Esophagus (tissue), 2 donors: ENCODE measurements around the gene USF3. TPM values are rescaled to one million over a fixed set of nuclear protein-coding genes. Genes with fewer than 3 reads are reported as not detected.

Experiments used
- H3K27ac ChIP-seq, 2 donors: one replicate each; pipeline ENCODE4 v1.5.1; 2013; ENCODE audit warnings: low read depth in 2 of 2, mild to moderate bottlenecking in 2 of 2, inconsistent platforms in 1 of 2, low read length in 1 of 2, moderate library complexity in 1 of 2
- H3K27me3 ChIP-seq, 2 donors: one replicate each; pipeline ENCODE4 v1.6.1; 2013; ENCODE audit warnings: low read length in 2 of 2, control low read depth in 1 of 2, mild to moderate bottlenecking in 1 of 2; ENCODE audit not compliant: insufficient read depth in 2 of 2, control insufficient read depth in 1 of 2
- H3K36me3 ChIP-seq, 2 donors: one replicate each; pipeline ENCODE4 v1.6.1; 2013; ENCODE audit warnings: low read length in 1 of 2; ENCODE audit not compliant: control insufficient read depth in 2 of 2, insufficient read depth in 2 of 2
- H3K4me1 ChIP-seq, 2 donors: one replicate each; pipeline ENCODE4 v1.6.1; 2013; ENCODE audit warnings: low read length in 1 of 2; ENCODE audit not compliant: control insufficient read depth in 2 of 2, insufficient read depth in 2 of 2
- H3K4me3 ChIP-seq, 2 donors: one replicate each; pipeline ENCODE4 v1.5.1; 2013; ENCODE audit warnings: low read length in 2 of 2, mild to moderate bottlenecking in 2 of 2, low read depth in 1 of 2, moderate library complexity in 1 of 2
- H3K9me3 ChIP-seq, 2 donors: one replicate each; pipeline ENCODE4 v1.6.1; 2013; ENCODE audit warnings: mild to moderate bottlenecking in 2 of 2, low read depth in 1 of 2, low read length in 1 of 2, moderate library complexity in 1 of 2; ENCODE audit not compliant: control insufficient read depth in 2 of 2, insufficient read depth in 1 of 2
- WGBS, 2 donors: extraction: QIAGEN DNeasy Blood & Tissue Kit; methylation state at CpG; one replicate each; pipeline ENCODE4 v1.1.7; 2013; 5-methylcytosine and 5-hydroxymethylcytosine counted together
- polyA plus RNA-seq, 2 donors: library from polyadenylated mRNA; stranded (reverse); fragments of 200-250 nt; gene quantifications; one replicate each; pipeline ENCODE4 v1.2.3, GENCODE V29; 2013
- donor health status: healthy with polysubstance abuse.
- donor health status: Bipolar disorder and iron deficiency.

The USF3 gene
- polyA plus RNA-seq, 2 donors = 2.9 to 3.8 TPM

- WGBS, 2 donors = 76 to 77% methylated on average over 4 of the region's 4 CpGs
- no peaks in the 10 kb centered on the region for H3K4me1 ChIP-seq
- no peaks in the 10 kb centered on the region for H3K9me3 ChIP-seq
- H3K36me3 ChIP-seq = no peaks in the 10 kb centered on the region
- H3K27ac ChIP-seq = no peak overlapping the region
- no peaks in the 10 kb centered on the region for H3K27me3 ChIP-seq
- H3K4me3 ChIP-seq = no peak overlapping the region
These were observed 35.3 kb upstream of the USF3 start for GRCh38 chr3:113731694-113732093.

- no peaks in the 10 kb centered on the region for H3K27me3 ChIP-seq
- 89 to 96% methylated on average over 1 of the region's 1 CpG for WGBS, 2 donors
These were observed 34.1 kb upstream of the USF3 start for GRCh38 chr3:113730550-113730949.

GRCh38 chr3:113728661-113729060, 32.2 kb upstream of the USF3 start:
- 95 to 100% methylated on average over 2 of the region's 2 CpGs for WGBS, 2 donors
- H3K27me3 ChIP-seq = no peaks in the 10 kb centered on the region

More at GRCh38 chr3:113730550-113730949, 34.1 kb upstream of the USF3 start:
- Histone ChIP-seq H3K36me3 (no peaks in the 10 kb centered on the region), H3K9me3 (no peaks in the 10 kb centered on the region), H3K4me1 (no peaks in the 10 kb centered on the region), H3K4me3 (no peak overlapping the region), H3K27ac (no peak overlapping the region)

GRCh38 chr3:113721636-113722035, 25.2 kb upstream of the USF3 start:
- WGBS, 2 donors = 68 to 75% methylated on average over 3 of the region's 3 CpGs

More at GRCh38 chr3:113728661-113729060, 32.2 kb upstream of the USF3 start:
- H3K4me3 ChIP-seq = no peak overlapping the region
- no peaks in the 10 kb centered on the region for H3K4me1 ChIP-seq
- no peak overlapping the region for H3K27ac ChIP-seq
- H3K36me3 ChIP-seq = no peaks in the 10 kb centered on the region
- no peaks in the 10 kb centered on the region for H3K9me3 ChIP-seq

GRCh38 chr3:113719758-113720157, 23.3 kb upstream of the USF3 start:
- Histone ChIP-seq H3K36me3 (peaks cover 0 to 2% of the 10 kb centered on the region in 2 donors), H3K27ac (no peak overlapping the region), H3K4me1 (no peaks in the 10 kb centered on the region), H3K4me3 (no peak overlapping the region), H3K9me3 (no peaks in the 10 kb centered on the region), H3K27me3 (no peaks in the 10 kb centered on the region)
- WGBS, 2 donors = 81 to 86% methylated on average over 2 of the region's 2 CpGs

More at GRCh38 chr3:113721636-113722035, 25.2 kb upstream of the USF3 start:
- no peaks in the 10 kb centered on the region for H3K27me3 ChIP-seq
- peaks cover 0 to 2% of the 10 kb centered on the region in 2 donors for H3K36me3 ChIP-seq
- no peaks in the 10 kb centered on the region for H3K4me1 ChIP-seq
- H3K27ac ChIP-seq = no peak overlapping the region
- H3K4me3 ChIP-seq = no peak overlapping the region
- no peaks in the 10 kb centered on the region for H3K9me3 ChIP-seq

GRCh38 chr3:113719294-113719693, 22.9 kb upstream of the USF3 start:
- Histone ChIP-seq H3K27me3 (no peaks in the 10 kb centered on the region), H3K27ac (no peak overlapping the region), H3K36me3 (peaks cover 0 to 2% of the 10 kb centered on the region in 2 donors), H3K9me3 (no peaks in the 10 kb centered on the region), H3K4me1 (no peaks in the 10 kb centered on the region), H3K4me3 (no peak overlapping the region)
- WGBS, 2 donors = 92 to 95% methylated on average over 1 of the region's 1 CpG

- 89 to 97% methylated on average over 3 of the region's 3 CpGs for WGBS, 2 donors
- no peaks in the 10 kb centered on the region for H3K27me3 ChIP-seq
- no peaks in the 10 kb centered on the region for H3K9me3 ChIP-seq
- no peaks in the 10 kb centered on the region for H3K4me1 ChIP-seq
- no peak overlapping the region for H3K4me3 ChIP-seq
- H3K27ac ChIP-seq = no peak overlapping the region
- H3K36me3 ChIP-seq = peaks cover 0 to 2% of the 10 kb centered on the region in 2 donors
These were observed 21.4 kb upstream of the USF3 start for GRCh38 chr3:113717818-113718217.

GRCh38 chr3:113717308-113717707, 20.9 kb upstream of the USF3 start:
- Histone ChIP-seq H3K27ac (no peak overlapping the region), H3K4me1 (no peaks in the 10 kb centered on the region), H3K36me3 (peaks cover 0 to 2% of the 10 kb centered on the region in 2 donors), H3K27me3 (no peaks in the 10 kb centered on the region), H3K4me3 (no peak overlapping the region), H3K9me3 (no peaks in the 10 kb centered on the region)
- 96 to 97% methylated on average over 3 of the region's 3 CpGs for WGBS, 2 donors

- H3K27ac ChIP-seq = no peak overlapping the region
- 55% methylated on average over 1 of the region's 1 CpG for WGBS, 2 donors
- H3K27me3 ChIP-seq = no peaks in the 10 kb centered on the region
- no peak overlapping the region for H3K4me3 ChIP-seq
- no peaks in the 10 kb centered on the region for H3K9me3 ChIP-seq
- no peaks in the 10 kb centered on the region for H3K36me3 ChIP-seq
- H3K4me1 ChIP-seq = no peaks in the 10 kb centered on the region
These were observed 18.3 kb upstream of the USF3 start for GRCh38 chr3:113714702-113715101.

- no peaks in the 10 kb centered on the region for H3K27me3 ChIP-seq
- no peak overlapping the region for H3K27ac ChIP-seq
- no peaks in the 10 kb centered on the region for H3K9me3 ChIP-seq
- no peaks in the 10 kb centered on the region for H3K36me3 ChIP-seq
- no peaks in the 10 kb centered on the region for H3K4me1 ChIP-seq
- 45 to 46% methylated on average over 3 of the region's 3 CpGs for WGBS, 2 donors
- no peak overlapping the region for H3K4me3 ChIP-seq
These were observed 15.7 kb upstream of the USF3 start for GRCh38 chr3:113712129-113712528.
